GM19397 (cell line): ENCODE measurements around the gene PDZD2.
"Not testable (repeated sequence)": the region's sequence is repeated elsewhere in the genome, so short reads cannot be mapped to it uniquely, and the experiment has no call there.

ENCODE experiments used
- ATAC-seq: cut with Tn5 transposase; IDR thresholded peaks from one replicate; pipeline ENCODE4 v1.9.1; 2021; ENCODE audit warnings: mild to moderate bottlenecking, moderate library complexity; ENCODE audit not compliant: unreplicated experiment

The PDZD2 gene

DNA sequence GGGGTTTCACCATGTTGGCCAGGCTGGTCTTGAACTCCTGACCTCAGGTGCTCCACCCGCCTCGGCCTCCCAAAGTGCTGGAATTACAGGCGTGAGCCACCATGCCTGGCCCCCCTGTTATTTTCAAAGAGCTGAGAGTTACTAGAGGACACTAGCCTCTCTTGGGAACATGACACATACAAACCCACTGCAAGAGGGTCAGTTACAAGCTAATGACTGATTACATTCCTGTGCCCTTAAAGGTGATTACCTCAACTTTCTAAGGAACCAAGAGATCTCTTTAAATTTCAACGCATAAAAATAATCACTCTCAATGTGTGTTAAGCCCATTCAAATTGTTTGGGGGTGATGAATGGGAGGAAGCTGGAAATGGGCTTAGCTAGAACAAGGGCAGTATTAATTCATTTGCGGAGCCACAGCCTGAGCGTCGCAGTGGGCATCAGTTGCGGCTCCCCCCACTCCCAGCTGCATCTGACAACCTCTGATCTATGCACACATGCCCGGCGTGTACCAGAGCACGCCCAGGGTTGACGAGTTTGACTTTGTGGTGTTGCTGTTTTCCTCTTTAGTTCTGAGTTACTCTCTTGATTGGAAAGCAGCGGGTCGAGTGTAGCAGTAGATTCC, 388.3 kb downstream of the PDZD2 start:
- ATAC-seq: no peak

DNA sequence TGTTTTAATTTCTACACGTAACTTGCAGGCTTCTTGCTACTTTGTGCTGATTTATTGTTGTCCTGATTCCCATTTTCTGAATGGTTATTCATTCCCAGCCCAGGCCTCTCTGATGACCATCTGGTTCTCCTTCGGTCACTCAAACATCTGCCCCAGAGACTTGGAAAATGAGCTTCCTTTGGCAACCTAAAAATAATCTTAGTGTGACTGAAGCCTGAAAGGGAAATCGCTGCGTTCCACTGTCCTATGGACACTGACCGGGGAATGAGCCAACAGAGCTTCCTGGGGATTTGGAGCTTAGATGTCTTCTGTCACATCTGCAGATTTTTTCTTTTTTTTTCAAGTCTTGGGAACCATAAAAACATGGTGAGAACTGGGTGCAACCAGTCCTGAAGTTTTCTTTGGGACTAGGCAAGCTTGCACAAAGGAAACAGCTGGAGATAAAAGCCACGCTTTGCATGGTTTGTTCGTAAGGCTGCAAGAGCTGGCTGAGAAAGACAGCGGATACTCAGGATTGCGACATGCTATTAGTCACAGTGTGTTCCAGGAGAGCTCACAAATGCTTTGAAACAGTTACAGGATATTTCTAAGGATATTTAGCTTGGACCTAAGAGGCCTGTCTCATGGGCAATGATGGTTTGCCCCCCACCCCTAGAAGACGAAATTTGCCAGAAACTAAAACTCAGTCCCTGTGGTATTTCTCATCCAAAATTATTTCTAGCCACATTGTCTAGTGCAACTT, 389.0 kb downstream of the PDZD2 start:
- no peak for ATAC-seq

DNA sequence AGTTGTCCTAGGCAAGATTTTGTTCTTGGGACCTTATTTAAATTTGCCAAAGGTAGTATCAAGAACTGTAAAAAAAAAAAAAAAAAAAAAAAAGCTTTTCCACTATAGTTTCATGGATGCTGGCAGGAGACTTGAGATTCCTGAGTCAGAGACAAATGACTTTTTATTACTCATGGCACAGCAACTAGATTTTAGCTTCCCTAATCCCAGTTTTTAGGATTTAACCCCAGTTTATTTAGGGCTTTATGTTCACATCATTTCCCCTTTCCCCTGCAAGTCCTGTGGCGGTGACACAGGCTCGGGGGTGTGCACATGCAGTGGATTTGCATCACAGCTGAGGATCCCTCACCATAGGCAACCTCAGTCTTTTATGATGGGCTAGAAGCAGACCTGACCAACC, 390.3 kb downstream of the PDZD2 start:
- ATAC-seq: no peak

DNA sequence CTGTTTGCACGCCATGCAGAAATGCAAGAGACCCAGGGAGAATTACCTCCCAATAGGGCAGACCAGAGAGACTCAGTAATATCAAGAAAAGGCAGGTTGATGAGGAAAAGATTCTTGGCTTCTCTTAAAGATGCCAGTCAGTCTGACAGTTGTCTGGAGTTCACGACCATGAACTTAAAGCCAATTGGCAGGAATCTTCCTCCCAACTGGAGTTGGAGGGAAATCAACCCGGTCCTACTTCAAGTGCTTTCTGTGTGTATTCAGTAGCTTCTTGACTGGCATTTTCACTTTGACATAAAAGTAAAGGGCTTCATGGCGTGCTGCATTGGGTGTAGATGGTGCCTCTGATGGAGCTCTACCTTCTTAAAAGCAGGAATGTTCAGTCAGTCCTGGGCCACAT, 390.9 kb downstream of the PDZD2 start:
- no peak for ATAC-seq

DNA sequence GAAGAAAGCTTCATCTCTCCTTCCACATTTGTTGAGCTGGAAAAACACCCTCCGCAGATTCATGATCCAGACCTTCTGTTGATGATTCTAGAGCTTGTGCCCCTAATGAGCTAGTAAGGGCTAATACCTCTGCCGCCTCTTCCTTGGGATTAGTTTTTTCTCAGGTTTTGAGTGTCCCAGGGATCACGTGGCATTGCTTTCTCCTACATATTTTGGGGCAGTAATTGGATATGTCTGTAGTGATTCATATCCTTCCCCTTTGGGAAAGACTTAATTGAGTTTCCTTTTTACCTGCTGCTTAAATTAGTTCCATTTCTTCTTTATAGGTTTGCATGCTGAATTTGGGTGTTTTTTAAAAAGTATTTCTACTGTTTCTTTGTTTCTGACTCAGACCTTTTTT, 391.3 kb downstream of the PDZD2 start:
- no peak for ATAC-seq

DNA sequence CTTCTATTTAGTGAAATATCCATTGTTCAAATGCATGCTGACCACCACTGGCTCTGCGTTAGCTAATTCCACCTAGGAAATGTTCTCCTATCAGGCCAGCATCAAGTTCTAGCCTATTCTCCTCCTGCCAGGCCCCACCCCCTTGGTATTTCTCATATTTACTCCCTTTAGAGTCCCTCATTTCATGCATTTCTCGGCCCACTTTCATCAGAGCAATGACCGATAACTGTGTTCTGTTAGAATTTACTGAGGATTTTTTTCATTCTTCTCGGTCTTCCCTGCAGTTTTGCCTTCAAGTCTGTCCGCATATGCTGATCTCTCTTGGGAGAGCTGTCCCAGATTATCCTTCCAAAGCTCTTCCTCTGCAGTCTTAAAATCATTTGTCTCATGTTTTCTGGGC, 391.8 kb downstream of the PDZD2 start:
- no peak for ATAC-seq

DNA sequence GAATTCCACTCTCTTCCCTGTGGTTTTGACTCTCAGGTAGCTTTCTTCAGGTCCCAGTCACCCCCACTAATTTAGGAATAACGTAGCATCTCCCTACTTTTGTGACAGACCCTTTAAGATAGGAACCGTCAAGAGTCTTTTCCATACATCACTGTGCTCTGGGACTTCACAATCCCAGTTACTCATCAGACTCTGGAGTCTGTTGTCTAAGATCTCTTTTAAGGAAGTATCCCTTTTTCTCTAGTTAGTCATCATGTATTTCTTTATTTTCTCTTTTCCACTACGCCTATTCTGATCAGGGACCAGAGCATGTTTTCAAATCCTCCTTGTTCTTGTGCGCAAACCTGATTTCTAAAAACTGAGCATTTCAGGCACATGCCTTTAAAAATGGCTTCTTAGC, 392.2 kb downstream of the PDZD2 start:
- ATAC-seq: no peak

DNA sequence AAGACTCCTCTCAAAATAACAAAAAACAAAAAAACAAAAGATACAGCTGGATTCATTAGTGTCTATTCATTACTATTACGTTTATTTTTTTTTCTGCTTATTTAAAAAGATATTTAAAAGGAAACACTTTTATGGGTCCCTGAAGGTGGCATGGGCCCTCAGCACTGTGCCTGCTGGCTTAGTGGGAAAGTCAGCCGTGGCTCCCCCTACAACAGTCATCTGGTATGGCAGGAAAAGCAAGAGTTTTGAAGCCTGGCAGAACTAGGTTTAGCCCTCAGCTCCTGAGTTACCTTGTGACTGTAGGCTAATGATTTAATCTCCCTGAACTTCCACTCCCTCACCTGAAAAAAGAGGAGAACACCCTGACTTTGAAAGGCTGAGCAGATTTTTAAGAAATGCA, 399.6 kb downstream of the PDZD2 start:
- ATAC-seq: no peak

DNA sequence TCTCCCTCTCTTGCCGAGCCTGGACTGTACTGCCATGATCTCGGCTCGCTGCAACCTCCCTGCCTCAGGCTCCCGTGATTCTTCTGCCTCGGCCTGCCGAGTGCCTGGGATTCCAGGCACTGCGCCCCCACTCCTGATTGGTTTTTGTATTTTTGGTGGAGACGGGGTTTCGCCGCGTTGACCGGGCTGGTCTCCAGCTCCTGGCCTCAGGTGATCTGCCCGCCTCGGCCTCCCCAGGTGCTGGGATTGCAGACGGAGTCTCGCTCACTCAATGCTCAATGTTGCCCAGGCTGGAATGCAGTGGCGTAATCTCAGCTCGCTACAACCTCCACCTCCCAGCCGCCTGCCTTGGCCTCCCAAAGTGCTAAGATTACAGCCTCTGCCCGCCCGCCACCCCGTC, 400.2 kb downstream of the PDZD2 start:
- not testable (repeated sequence) for ATAC-seq

DNA sequence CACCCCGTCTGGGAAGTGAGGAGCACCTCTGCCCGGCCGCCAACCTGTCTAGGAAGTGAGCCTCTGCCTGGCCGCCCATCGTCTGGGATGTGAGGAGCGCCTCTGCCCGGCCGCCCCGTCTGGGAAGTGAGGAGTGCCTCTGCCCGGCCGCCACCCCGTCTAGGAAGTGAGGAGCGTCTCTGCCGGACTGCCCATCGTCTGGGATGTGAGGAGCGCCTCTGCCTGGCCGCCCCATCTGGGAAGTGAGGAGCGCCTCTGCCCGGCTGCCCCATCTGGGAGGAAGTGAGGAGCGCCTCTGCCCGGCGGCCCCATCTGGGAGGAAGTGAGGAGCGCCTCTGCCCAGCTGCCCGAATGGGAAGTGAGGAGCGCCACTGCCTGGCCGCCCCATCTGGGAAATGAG, 400.7 kb downstream of the PDZD2 start:
- ATAC-seq: not testable (repeated sequence)

DNA sequence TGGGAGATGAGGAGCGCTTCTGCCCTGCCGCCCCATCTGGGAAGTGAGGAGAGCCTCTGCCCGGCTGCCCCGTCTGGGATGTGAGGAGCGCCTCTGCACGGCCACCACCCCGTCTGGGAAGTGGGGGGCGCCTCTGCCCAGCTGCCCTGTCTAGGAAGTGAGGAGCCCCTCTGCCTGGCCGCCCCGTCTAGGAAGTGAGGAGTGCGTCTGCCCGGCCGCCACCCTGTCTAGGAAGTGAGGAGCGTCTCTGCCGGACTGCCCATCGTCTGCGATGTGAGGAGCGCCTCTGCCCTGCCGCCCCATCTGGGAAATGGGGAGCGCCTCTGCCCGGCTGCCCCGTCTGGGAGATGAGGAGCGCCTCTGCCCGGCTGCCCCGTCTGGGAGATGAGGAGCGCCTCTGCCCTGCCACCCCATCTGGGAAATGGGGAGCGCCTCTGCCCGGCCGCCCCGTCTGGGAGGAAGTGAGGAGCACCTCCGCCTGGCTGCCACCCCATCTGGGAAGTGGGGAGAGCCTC, 401.3 kb downstream of the PDZD2 start:
- not testable (repeated sequence) for ATAC-seq

DNA sequence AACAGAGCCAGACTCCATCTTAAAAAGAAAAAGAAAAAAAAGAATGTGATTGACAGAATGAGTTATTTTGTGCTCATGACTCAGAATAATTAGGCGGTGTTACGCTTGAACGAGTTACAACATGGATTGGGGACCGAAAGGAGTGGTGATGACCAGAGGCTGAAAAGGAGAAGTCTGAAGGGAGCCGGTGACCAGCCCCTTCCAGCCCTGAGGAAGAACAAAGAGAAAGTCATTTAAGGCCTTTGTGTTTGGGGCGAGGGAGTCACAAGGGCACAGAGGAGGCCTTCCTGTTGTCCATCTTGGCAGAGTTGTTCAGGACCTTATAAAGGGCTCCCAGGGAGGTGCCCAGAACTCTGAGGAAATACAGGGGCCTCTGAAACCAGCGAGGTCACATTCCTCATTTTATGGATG, 403.6 kb downstream of the PDZD2 start:
- no peak for ATAC-seq

DNA sequence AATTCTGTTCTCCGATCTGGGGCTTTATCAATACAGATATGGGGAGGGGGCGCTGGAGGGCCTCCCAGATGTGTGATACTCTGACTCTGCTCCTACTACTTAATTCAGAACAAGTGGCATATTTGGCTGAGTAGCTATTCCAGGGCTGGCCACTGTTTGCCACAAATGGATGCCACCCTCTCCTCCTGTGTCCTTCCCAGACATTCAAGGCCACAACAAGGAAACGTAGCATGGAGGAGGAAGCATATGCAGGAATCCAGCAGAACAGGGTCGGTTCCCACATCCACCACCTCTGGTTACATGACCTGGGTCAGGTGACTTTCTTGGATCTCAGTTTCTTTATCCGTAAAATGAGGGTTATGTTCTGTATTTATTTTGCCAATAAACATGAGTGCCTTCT, 404.2 kb downstream of the PDZD2 start:
- no peak for ATAC-seq

DNA sequence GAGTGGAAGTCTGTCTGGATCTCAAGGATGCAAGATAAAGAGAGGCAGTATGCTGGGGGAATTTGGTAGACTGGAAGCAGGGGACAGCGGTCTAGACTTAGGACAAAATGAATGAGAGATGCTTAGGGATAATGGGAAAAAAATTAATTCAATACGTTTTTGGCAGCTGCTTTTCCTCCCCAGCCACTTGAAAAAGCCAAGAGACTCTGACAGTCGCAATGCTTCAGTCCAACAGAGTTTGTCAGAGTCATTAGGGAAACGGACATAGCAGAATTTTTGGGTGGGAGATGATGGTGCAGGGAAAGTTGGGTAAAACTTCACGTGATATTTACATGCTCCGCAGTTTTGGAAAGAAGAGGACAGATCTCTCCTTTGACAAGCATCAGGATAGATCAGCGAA, 405.5 kb downstream of the PDZD2 start:
- ATAC-seq: no peak

DNA sequence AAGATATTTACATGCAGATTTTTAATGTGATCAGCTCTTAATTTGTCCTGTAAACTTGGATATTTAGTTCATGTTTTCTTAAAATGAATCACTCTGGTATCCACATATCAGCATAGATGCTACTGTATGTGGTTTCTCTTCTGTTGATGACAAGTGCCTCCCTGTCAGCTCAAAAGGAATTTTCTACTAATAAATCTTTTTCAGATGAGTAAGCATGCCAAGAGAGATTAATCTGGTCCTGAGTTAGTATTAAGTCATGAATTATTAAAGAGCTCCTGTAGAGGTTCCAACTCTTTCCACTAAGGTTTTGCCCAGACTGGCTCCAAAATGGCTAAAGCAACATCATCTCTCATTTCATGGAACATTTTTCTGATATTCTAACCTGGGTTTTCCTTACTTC, 406.0 kb downstream of the PDZD2 start:
- no peak for ATAC-seq

DNA sequence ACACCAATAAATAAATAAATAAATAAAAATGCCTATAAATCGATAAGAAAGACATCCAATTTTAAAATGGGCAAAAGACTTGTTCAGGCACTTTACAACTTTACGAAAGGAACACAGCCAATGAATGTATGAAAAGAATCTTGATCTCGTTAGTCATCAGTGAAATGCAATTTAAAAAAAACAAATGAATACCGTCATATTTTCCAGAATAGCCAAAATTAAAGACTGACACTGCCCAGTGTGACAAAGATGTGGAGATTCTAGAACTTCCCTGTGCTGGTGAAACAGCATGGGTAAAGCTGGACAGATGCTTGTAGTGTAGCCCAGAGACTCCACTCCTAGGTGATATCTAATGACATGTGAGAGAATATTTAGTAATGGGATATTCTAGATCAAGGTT, 408.1 kb downstream of the PDZD2 start:
- ATAC-seq: no peak

DNA sequence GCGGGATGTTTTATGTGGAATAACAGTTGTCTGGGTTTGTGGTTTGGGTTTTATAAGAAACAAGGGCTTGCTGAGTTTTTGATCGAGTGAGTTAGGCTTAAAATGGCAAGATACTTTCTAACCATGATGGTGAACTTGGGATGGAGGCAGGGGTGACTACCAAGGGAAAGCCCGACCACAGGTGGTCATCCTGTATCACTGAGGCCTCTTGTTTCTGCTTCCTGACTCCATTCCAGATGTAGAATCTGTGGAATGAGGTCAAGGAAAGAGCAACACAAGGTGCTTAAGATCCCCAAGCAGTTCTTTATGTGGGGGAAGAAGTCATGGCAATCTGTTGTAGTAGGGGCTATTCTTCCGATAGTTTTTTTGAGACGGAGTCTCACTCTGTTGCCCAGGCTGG, 412.9 kb downstream of the PDZD2 start:
- no peak for ATAC-seq

DNA sequence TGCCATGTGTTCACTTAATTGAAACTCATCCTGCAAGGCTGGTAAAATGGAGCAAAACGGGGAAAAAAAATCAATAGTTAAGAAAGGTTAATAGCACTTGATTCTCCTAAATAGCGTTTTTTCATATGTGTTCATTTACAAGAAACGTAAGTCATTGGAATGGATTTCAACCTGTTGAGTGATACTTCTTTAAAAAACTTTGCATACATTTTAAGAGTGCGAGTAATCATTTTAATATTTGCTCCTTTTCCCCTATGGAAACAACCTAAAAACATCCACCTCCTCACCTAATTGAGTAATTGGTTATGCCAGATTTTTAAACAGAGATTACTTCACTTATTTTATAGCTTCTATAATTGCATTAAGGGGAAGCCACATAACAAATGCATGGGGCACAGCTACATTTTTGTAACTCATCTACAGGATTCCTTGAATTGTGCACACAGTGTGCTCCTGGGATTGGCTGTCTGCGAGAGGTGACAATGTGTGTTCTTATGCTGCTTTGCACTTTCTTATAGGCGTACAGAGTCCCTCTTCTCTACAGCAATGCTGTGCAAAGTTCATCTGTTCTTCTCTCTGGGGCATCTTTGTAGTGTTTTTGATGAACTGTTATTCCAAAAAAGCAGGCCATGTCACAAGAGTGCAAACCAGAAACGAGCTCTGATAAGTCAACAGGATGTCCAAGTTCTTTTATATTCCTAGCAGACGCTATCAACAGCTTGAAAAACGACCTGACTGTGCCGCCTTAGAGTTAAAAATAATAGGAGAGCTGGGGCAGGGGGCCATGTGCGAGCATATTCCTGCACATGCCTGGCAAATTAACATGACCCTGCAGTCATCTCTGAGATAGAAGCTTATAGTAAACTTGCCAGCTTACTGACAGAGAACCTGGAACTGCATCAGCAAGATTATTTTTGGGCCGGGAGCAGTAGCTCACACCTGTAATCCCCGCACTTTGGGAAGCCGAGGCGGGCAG, 417.2 kb downstream of the PDZD2 start:
- no peak for ATAC-seq

DNA sequence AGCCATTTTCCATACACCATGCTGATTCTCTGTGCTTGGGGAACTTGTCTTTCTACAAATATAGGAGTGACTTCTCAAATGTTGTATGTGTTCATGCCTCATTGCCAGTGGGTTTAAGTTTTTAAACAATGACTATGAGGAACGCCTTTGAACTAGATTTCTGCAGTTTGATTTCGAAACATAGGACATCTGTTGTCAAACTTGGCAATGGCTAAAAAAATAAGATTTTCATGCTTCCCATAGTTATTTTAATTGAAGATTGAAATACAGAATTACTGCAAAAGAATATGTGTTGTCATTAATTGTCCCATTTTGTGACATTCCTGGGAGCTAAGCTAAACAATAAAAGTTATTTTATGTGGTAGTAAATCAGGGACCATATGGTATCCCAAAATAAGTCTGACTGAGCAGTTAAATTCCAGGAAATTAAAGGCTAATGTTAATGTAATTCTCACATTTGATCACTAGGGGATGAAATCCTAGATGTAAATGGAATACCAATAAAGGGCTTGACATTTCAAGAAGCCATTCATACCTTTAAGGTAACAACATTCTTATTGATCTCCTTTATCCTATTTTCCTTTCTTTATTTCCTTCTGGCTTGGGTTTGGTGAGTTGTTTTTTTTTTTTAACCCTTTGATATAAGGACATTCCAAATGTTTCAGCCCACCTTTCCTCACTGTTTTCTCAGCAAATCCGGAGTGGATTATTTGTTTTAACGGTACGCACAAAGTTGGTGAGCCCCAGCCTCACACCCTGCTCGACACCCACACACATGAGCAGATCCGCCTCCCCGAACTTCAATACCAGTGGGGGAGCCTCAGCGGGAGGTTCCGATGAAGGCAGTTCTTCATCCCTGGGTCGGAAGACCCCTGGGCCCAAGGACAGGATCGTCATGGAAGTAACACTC, 418.5 kb downstream of the PDZD2 start:
- no peak for ATAC-seq

DNA sequence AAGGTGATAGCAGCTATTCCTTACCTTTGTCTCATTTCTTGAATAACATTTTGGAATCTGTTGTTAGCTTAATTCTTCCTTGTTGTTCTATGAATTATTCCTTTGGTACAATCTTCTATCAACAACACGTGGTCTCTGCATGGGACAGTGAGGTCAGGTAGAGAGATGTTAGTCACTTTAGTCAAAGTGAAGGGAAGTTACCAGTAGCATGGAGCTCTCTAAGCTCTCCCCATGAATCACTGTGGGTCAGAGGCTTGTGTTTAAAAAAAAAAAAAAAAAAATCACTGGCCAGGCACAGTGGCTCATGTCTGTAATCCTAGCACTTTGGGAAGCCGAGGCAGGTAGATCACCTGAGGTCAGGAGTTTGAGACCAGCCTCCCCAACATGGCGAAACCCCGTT, 419.2 kb downstream of the PDZD2 start:
- no peak for ATAC-seq
